Fibroblast of lung (primary cell): ENCODE results near the gene NKTR. TPM values are rescaled to one million over a fixed set of nuclear protein-coding genes. Genes with fewer than 3 reads are reported as not detected.

ENCODE experiments used
- DNase-seq, 2 donors: peaks; one replicate each; pipeline versions ENCODE4 v3.0.0 to v3.0.0-alpha.2; 2010; ENCODE audit warnings: low read depth in 2 of 2
- H2AFZ ChIP-seq: 2 replicates; pipeline ENCODE4 v1.5.1; 2012; ENCODE audit warnings: low read length, control low read depth, inconsistent platforms
- H3K27ac ChIP-seq: 2 replicates; pipeline ENCODE4 v1.5.1; 2011; ENCODE audit warnings: low read length, control low read depth; ENCODE audit not compliant: insufficient read depth
- H3K27me3 ChIP-seq: 2 replicates; pipeline ENCODE4 v1.5.1; 2011; ENCODE audit warnings: mild to moderate bottlenecking, low read length; ENCODE audit not compliant: control insufficient read depth, insufficient read depth
- H3K36me3 ChIP-seq: 2 replicates; pipeline ENCODE4 v1.5.1; 2011; ENCODE audit warnings: low read length; ENCODE audit not compliant: control insufficient read depth, insufficient read depth
- H3K4me1 ChIP-seq: 2 replicates; pipeline ENCODE4 v1.5.1; 2011; ENCODE audit warnings: low read length; ENCODE audit not compliant: control insufficient read depth, insufficient read depth; ENCODE audit errors: extremely low read depth
- H3K4me2 ChIP-seq: 2 replicates; pipeline ENCODE4 v1.5.1; 2011; ENCODE audit warnings: low read length, control low read depth; ENCODE audit not compliant: insufficient read depth; ENCODE audit errors: extremely low read depth
- H3K4me3 ChIP-seq, 4 experiments: fragments of 200-600 bp in 1 of 4; sonication (generic) in 1 of 4; replicated peaks in 1 of 4; 2 replicates each; pipeline ENCODE4 v1.5.1; 2011 to 2016; ENCODE audit warnings: low read length in 4 of 4, low read depth in 3 of 4, mild to moderate bottlenecking in 3 of 4, control low read depth in 2 of 4, inconsistent platforms in 1 of 4, mixed read lengths in 1 of 4; ENCODE audit not compliant: insufficient read depth in 1 of 4; ENCODE audit errors: control extremely low read depth in 1 of 4
- H3K79me2 ChIP-seq: 2 replicates; pipeline ENCODE4 v1.5.1; 2012; ENCODE audit warnings: mild to moderate bottlenecking, low read length, inconsistent platforms; ENCODE audit not compliant: control insufficient read depth, insufficient read depth
- H3K9ac ChIP-seq: 2 replicates; pipeline ENCODE4 v1.5.1; 2011; ENCODE audit warnings: mild to moderate bottlenecking, low read length, control low read depth; ENCODE audit not compliant: insufficient read depth
- H3K9me3 ChIP-seq: 2 replicates; pipeline ENCODE4 v1.5.1; 2012; ENCODE audit warnings: low read depth, low read length; ENCODE audit not compliant: control insufficient read depth, insufficient read depth
- H4K20me1 ChIP-seq: 2 replicates; pipeline ENCODE4 v1.5.1; 2011; ENCODE audit warnings: low read length; ENCODE audit not compliant: control insufficient read depth, insufficient read depth; ENCODE audit errors: extremely low read depth
- EZH2 ChIP-seq: IDR thresholded peaks from 2 replicates; pipeline ENCODE4 v1.5.1; 2012; ENCODE audit warnings: low read length, control low read depth, mild to moderate bottlenecking; ENCODE audit errors: missing control alignments
- polyA plus RNA-seq, 2 donors: library from polyadenylated mRNA; depleted of rRNA in 1 of 2; stranded (reverse) in 1 of 2; unstranded in 1 of 2; fragments of >200 nt; gene quantifications; 2 replicates each; pipeline ENCODE4 v1.2.1, GENCODE V29; 2011 to 2012; ENCODE audit warnings: missing spikeins in 1 of 2
- total RNA-seq: library from RNA; depleted of rRNA; stranded (reverse); fragments of >200 nt; gene quantifications from 2 replicates; pipeline ENCODE4 v1.2.1, GENCODE V29; 2014
- TF ChIP-seq, protein P1 (sequence below), 2 donors: IDR thresholded peaks in 1 of 2; conservative IDR thresholded peaks in 1 of 2; 1 replicate in 1 of 2; 2 replicates in 1 of 2; pipeline ENCODE4 v1.5.1; 2011 to 2012; ENCODE audit warnings: low read length in 2 of 2, control low read depth in 1 of 2, inconsistent platforms in 1 of 2, low read depth in 1 of 2, mild to moderate bottlenecking in 1 of 2

Gene NKTR
- total and polyA plus RNA-seq, 2 donors (not counting 1 experiment from before 2014, with no cell fraction given): 26.4 to 44.6 TPM

DNA sequence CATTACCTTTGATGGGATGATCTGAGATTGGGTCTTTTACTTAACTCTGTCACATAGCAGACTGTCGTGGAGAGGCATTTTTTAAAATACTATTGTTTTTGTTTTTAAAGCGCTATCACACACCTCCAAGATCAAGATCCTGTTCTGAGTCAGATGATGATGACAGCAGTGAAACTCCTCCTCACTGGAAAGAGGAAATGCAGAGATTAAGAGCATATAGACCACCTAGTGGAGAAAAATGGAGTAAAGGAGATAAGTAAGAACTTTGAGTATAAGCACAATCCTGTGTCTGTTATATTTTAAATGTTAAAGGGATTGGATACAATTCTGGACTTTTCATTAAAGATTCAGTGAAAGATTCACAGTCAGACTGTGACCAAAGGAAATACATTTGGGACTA is 34.6 kb downstream of the NKTR start:
- Histone ChIP-seq H3K4me3 (no peak overlapping the region), H3K9ac (no peak overlapping the region), H3K4me1 (peaks cover 4% of the 10 kb centered on the region), H3K27ac (no peak overlapping the region), H3K4me2 (no peak overlapping the region), H3K9me3 (no peaks in the 10 kb centered on the region), H4K20me1 (no peaks in the 10 kb centered on the region), H3K27me3 (no peaks in the 10 kb centered on the region), H3K79me2 (no peaks in the 10 kb centered on the region), H3K36me3 (peaks cover 26% of the 10 kb centered on the region), H2AFZ (no peak overlapping the region)
- no peak for TF ChIP-seq EZH2
- TF ChIP-seq, protein P1, sequence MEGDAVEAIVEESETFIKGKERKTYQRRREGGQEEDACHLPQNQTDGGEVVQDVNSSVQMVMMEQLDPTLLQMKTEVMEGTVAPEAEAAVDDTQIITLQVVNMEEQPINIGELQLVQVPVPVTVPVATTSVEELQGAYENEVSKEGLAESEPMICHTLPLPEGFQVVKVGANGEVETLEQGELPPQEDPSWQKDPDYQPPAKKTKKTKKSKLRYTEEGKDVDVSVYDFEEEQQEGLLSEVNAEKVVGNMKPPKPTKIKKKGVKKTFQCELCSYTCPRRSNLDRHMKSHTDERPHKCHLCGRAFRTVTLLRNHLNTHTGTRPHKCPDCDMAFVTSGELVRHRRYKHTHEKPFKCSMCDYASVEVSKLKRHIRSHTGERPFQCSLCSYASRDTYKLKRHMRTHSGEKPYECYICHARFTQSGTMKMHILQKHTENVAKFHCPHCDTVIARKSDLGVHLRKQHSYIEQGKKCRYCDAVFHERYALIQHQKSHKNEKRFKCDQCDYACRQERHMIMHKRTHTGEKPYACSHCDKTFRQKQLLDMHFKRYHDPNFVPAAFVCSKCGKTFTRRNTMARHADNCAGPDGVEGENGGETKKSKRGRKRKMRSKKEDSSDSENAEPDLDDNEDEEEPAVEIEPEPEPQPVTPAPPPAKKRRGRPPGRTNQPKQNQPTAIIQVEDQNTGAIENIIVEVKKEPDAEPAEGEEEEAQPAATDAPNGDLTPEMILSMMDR (conservative IDR thresholded peaks at IDR 0.05 in 1 of 2, IDR thresholded peaks at IDR 0.05 in 1 of 2; ENCODE audit: low read depth in 1 of 2, low read length in 2 of 2): no peak
- DNase-seq: peak; percentile 27 to 35

GRCh38 chr3:42637001-42637400 is 36.5 kb downstream of the NKTR start:
- H3K36me3 ChIP-seq: peaks cover 23% of the 10 kb centered on the region
- H3K9me3 ChIP-seq: no peaks in the 10 kb centered on the region
- H3K79me2 ChIP-seq: peaks cover 4% of the 10 kb centered on the region
- no peak overlapping the region for H3K4me2 ChIP-seq
- H4K20me1 ChIP-seq: no peaks in the 10 kb centered on the region
- no peak overlapping the region for H3K9ac ChIP-seq
- no peak for TF ChIP-seq EZH2
- TF ChIP-seq, protein P1 (conservative IDR thresholded peaks at IDR 0.05 in 1 of 2, IDR thresholded peaks at IDR 0.05 in 1 of 2; ENCODE audit: low read depth in 1 of 2, low read length in 2 of 2): no peak
- H2AFZ ChIP-seq: no peak overlapping the region
- H3K27me3 ChIP-seq: no peaks in the 10 kb centered on the region
- no peak overlapping the region for H3K27ac ChIP-seq
- H3K4me3 ChIP-seq: no peak overlapping the region
- H3K4me1 ChIP-seq: no peaks in the 10 kb centered on the region
- DNase-seq: no peak

DNA sequence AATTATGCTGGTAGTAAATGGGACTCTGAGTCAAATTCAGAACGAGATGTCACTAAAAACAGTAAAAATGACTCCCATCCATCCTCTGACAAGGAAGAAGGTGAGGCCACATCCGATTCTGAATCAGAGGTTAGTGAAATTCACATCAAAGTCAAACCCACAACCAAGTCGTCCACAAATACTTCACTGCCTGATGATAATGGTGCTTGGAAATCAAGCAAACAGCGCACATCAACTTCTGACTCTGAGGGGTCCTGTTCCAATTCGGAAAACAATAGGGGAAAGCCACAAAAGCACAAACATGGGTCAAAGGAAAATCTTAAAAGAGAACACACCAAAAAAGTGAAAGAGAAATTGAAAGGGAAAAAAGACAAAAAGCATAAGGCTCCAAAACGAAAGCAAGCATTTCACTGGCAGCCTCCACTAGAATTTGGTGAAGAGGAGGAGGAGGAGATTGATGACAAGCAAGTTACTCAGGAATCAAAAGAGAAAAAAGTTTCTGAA is 37.9 kb downstream of the NKTR start:
- peak overlapping the region in 1 of 4 experiments; percentile 3 for H3K4me3 ChIP-seq
- no peak overlapping the region for H3K9ac ChIP-seq
- H4K20me1 ChIP-seq: no peaks in the 10 kb centered on the region
- DNase-seq: no peak
- no peak for TF ChIP-seq EZH2
- TF ChIP-seq, protein P1 (conservative IDR thresholded peaks at IDR 0.05 in 1 of 2, IDR thresholded peaks at IDR 0.05 in 1 of 2; ENCODE audit: low read depth in 1 of 2, low read length in 2 of 2): no peak
- H3K36me3 ChIP-seq: peaks cover 29% of the 10 kb centered on the region
- H2AFZ ChIP-seq: no peak overlapping the region
- H3K9me3 ChIP-seq: no peaks in the 10 kb centered on the region
- H3K4me2 ChIP-seq: no peak overlapping the region
- H3K4me1 ChIP-seq: no peaks in the 10 kb centered on the region
- peaks cover 4% of the 10 kb centered on the region for H3K79me2 ChIP-seq
- no peaks in the 10 kb centered on the region for H3K27me3 ChIP-seq
- peak overlapping the region; percentile 23 for H3K27ac ChIP-seq
